ENCODE results near the gene PEX26.
"Not testable (repeated sequence)": the region's sequence is repeated elsewhere in the genome, so short reads cannot be mapped to it uniquely, and the experiment has no call there.

PEX26 gene

DNA sequence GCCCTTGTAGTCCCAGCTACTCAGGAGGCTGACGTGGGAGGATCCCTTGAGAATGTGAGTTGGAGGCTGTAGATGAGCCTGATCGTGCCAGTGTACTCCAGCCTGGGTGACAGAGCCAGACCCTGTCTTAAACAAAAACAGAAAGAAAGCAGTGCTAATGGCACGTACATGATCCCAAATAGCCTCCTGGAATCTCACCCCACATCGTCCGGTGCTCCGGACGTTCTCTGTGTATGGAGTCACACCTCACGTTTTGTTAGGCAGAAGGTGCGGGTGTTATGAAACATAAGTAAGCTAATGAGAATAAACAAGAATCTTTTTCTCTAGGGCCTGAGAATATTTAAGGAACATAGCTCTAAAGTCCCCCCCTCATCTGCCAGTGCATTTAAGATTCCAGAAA, 29.7 kb upstream of the PEX26 start:
- no peak for TF ChIP-seq POLR2A (IDR thresholded peaks at IDR 0.05; ENCODE audit: low read depth, low read length)
- no peak for DNase-seq (ENCODE audit: insufficient read length, low spot score)
- no peak for FAIRE-seq

GRCh38 chr22:18048441-18048898, 29.3 kb upstream of the PEX26 start:
- TF ChIP-seq POLR2A (IDR thresholded peaks at IDR 0.05; ENCODE audit: low read depth, low read length) = no peak
- no peak for DNase-seq (ENCODE audit: insufficient read length, low spot score)
- no peak for FAIRE-seq

DNA sequence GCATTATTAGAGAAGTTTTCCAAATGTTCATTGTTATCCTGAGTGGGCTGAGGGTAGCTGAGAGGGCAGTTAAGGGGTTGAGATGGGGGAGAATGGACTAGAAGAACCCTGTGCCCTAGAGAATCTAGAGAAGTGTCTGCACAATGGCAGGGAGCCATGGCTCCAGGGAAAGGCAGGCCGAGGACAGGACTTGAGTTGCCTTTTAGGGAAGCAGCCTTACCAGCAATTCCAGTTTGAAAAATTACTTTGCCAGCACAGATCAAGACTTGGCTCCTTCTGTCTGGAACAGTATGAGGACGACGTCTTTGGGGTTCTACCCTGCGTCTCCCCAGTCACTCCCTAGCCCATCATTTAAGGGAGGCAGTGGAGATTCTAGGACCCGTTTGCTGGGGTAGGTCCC, 27.7 kb upstream of the PEX26 start:
- TF ChIP-seq POLR2A (IDR thresholded peaks at IDR 0.05; ENCODE audit: low read depth, low read length) = no peak
- no peak for FAIRE-seq
- no peak for DNase-seq (ENCODE audit: insufficient read length, low spot score)

DNA sequence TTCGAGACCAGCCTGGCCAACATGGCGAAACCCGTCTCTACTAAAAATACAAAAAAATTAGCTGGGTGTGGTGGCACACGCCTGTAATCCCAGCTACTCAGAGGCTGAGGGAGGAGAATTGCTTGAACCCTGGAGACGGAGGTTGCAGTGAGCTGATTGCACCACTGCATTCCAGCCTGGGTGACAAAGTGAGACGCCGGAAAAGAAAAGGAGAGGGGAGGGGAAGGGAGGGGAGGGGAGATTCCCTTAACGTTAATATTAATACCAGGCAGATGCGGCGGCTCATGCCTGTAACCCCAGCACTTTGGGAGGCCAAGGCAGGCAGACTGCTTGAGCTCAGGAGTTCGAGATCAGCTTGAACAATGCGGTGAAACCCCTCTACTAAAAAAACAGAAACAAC, 26.7 kb upstream of the PEX26 start:
- FAIRE-seq = not testable (repeated sequence)

GRCh38 chr22:18053216-18053946, 24.4 kb upstream of the PEX26 start:
- FAIRE-seq; DNase-seq (ENCODE audit: insufficient read length, low spot score): not testable (repeated sequence)

More for the DNA sequence above, 26.7 kb upstream of the PEX26 start:
- DNase-seq (ENCODE audit: insufficient read length, low spot score) = not testable (repeated sequence)

- FAIRE-seq (no peak), DNase-seq (ENCODE audit: insufficient read length, low spot score) (no peak)
- no peak for TF ChIP-seq POLR2A (IDR thresholded peaks at IDR 0.05; ENCODE audit: low read depth, low read length)
Measured at GRCh38 chr22:18055619-18056160, 22.1 kb upstream of the PEX26 start.

DNA sequence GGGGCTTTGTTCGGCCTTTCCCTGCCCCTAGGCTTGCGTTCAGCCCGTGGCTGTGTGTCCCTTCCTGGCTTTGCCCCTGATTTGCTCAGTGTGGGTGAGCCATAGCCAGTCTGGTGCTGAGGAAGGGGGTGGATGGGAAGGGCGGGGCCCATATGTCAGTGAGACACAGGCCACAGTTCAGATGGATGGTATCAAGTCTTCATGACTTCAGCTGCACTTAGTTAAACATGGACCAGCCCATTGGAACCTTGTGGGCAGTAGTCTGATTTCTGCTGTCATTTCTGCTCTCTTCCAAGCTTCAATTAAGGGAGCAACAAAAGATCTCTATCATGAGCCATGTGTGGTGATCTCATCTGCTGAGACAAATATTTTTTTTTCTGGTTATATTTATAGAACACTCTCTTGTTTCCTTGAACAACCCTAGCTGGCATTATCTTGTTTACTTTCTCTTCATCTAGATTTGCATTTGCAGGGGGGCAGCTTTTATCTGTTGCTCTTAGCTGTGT, 21.6 kb upstream of the PEX26 start:
- TF ChIP-seq POLR2A (IDR thresholded peaks at IDR 0.05; ENCODE audit: low read depth, low read length) = no peak
- FAIRE-seq = no peak
- peak; percentile 53 for DNase-seq (ENCODE audit: insufficient read length, low spot score)

DNA sequence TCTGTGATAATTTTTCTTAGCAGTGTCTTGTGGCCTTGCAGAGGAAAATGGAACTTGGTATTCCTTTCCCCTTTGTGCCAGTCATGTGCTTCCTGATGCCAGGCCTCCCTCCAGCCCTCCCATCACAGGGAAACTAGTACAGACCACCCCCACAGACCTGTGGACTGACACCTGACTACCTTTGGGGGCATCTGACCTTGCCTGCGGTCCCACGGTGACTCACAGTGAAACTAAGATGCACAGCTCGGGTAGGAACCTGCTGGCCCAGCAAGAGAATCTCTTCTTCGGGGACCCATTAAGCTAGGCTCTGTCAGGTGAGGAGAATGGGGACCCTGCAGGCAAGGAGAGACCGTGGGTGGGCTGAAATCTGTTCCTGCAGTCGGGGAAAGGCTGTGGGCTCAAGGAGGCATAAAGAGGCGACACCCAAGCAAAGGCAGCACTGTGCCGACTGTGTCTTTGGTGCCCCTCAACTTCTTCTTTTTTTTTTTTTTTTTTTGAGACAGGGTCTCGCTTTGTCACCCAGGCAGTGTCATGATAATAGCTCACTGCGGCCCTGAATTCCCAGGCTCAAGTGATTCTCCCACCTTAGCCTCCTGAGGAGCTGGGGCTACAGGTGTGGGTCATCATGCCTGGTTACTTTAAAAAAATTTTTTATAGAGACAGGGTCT, 20.8 kb upstream of the PEX26 start:
- FAIRE-seq = no peak
- no peak for DNase-seq (ENCODE audit: insufficient read length, low spot score)
- no peak for TF ChIP-seq POLR2A (IDR thresholded peaks at IDR 0.05; ENCODE audit: low read depth, low read length)

- FAIRE-seq = peak; percentile 43
Measured at GRCh38 chr22:18057568-18058209, 20.1 kb upstream of the PEX26 start.

DNA sequence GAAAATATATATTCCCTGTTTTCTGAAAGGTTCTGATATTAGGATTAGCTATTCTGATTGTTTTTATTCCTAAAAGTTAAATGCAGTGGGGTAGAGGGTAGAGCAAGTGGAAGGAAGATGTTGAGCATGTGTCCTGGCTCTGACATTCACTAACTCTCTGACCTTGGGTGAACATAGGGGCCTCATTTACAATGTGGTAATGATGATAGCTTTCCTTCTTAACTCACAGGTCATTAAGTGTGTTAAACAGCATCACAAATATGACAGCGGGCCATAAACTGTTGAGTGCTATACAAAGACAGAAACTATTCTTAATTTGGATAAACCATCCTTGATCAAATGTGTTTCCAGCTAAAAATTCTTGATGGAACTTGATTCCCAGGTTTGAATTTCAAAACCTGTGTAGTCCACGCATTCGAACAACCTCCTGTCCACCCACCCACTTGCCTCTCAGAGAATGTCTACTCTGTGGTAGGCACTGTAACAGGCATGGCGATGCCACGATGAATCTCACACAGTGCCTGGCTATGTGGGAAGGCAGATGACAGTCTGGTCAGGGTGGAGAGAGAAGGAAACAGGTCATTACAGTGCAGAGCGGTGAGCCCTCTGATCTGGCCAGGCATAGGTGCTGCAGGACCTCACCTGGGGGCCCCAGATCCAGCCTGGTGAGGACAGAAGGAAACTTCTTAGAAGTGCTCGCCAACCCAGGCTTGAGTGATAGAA, 19.3 kb upstream of the PEX26 start:
- DNase-seq (ENCODE audit: insufficient read length, low spot score) (no peak), FAIRE-seq (no peak)
- no peak for TF ChIP-seq POLR2A (IDR thresholded peaks at IDR 0.05; ENCODE audit: low read depth, low read length)

More at GRCh38 chr22:18057568-18058209, 20.1 kb upstream of the PEX26 start:
- peak; percentile 67 for DNase-seq (ENCODE audit: insufficient read length, low spot score)
- no peak for TF ChIP-seq POLR2A (IDR thresholded peaks at IDR 0.05; ENCODE audit: low read depth, low read length)

- TF ChIP-seq POLR2A (IDR thresholded peaks at IDR 0.05; ENCODE audit: low read depth, low read length) = no peak
- FAIRE-seq = no peak
Measured at GRCh38 chr22:18059094-18059417, 18.7 kb upstream of the PEX26 start.

DNA sequence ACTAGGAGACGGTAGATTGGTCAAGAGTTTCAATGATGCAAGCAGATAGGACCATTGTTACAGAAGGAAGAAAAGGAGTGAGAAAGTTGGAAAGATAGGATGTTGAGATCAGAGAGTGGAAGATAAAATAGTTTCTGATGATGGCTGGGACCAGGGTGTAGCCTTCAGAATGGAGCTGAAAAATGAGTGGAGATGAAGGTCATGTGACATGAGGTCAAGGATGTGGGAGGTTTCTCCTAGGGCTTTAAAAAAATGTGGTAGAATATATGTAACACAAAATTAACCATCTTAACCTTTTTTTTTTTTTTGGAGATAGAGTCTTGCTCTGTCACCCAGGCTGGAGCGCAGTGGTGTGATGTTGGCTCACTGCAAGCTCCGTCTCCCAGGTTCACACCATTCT, 18.3 kb upstream of the PEX26 start:
- FAIRE-seq (no peak), DNase-seq (ENCODE audit: insufficient read length, low spot score) (no peak)
- TF ChIP-seq POLR2A (IDR thresholded peaks at IDR 0.05; ENCODE audit: low read depth, low read length) = no peak

More at GRCh38 chr22:18059094-18059417, 18.7 kb upstream of the PEX26 start:
- no peak for DNase-seq (ENCODE audit: insufficient read length, low spot score)

DNA sequence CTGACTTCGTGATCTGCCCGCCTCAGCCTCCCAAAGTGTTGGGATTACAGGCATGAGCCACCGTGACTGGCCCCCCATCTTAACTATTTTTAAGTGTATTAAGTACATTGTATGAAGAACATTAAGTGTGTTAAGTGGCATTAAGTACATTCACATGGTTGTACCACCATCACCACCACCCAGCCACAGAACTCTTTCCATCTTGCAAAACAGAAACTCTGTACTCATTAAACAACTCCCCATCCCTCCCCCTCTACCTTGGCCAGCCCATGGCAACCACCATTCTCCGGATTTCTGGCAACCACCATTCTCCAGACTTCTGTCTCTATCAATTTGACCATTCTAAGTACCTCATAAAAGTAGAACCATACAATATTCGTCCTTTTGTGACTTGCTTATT, 17.8 kb upstream of the PEX26 start:
- DNase-seq (ENCODE audit: insufficient read length, low spot score) = no peak
- FAIRE-seq = no peak
- no peak for TF ChIP-seq POLR2A (IDR thresholded peaks at IDR 0.05; ENCODE audit: low read depth, low read length)
